Middle frontal gyrus (tissue), 1 donor: ENCODE results near the gene SLC9A3.

Source experiments
- DNase-seq: peaks from one replicate; pipeline ENCODE4 v3.0.0-alpha.2; 2015; ENCODE audit warnings: low spot score; ENCODE audit errors: extremely low spot score

Gene SLC9A3

GRCh38 chr5:555058-555623 lies 30.9 kb upstream of the SLC9A3 start:
- DNase-seq = no peak

- DNase-seq = no peak
Measured at GRCh38 chr5:554284-554988, 30.2 kb upstream of the SLC9A3 start.

DNA sequence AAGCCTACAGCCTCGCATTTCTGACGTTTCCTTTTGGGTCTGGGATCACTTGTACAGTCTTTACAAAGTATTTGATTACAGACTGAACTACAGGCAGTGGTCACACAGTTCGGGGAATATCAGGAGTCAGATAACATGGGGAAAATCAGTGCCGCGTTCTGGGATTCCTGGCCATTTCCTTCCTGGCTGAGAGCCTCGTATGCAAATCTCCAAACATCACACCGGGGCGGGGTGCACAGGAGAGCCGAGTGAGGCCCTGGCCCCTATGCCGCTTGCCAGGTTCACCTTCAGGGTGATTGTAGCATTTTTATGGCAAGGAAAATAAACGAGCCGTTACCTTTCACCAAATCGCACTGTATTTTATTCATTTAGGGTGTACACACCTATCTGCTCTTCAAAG lies 29.6 kb upstream of the SLC9A3 start:
- DNase-seq = no peak

GRCh38 chr5:551406-551805 lies 27.2 kb upstream of the SLC9A3 start:
- no peak for DNase-seq

DNA sequence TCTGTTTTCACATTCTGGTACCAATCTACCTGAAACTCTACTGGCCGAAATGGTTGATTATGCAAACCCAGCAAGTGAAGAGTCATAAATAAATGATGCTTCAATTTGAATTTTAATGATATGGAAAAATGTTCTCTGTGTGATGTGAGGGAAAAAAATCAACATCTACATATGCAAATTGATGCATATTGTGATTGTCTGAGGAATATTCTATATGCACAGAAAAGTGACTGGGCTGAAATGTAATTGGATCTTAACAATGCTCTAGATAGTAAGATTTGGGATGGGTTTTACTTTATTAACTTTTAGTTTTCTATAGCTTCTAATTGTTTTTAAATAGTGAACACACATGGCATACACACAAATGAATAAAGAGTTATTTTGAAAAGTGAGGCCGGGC lies 25.0 kb upstream of the SLC9A3 start:
- DNase-seq = no peak

DNA sequence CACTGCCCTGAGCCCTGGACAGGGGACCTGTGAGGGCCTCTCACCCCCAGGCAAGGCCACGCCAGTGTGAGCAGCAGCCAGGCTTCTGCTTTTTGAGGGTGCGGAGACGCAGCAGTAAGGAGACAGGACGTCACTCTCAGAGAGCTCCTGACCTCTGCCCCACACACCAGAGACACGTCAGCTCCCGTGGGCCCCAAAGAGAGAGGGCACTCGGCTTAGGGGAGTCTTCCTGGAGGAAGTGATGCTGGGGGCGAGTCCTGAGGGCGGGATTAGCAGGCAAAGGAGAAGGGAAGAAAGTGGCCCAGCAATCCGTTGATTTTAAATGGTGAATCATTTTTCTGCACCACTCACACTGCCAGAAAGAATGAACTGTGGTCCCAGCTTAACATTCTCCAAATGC lies 24.0 kb upstream of the SLC9A3 start:
- no peak for DNase-seq

- DNase-seq = no peak
Measured at GRCh38 chr5:547086-547924, 23.1 kb upstream of the SLC9A3 start.

GRCh38 chr5:546376-546908 lies 22.2 kb upstream of the SLC9A3 start:
- DNase-seq = no peak

DNA sequence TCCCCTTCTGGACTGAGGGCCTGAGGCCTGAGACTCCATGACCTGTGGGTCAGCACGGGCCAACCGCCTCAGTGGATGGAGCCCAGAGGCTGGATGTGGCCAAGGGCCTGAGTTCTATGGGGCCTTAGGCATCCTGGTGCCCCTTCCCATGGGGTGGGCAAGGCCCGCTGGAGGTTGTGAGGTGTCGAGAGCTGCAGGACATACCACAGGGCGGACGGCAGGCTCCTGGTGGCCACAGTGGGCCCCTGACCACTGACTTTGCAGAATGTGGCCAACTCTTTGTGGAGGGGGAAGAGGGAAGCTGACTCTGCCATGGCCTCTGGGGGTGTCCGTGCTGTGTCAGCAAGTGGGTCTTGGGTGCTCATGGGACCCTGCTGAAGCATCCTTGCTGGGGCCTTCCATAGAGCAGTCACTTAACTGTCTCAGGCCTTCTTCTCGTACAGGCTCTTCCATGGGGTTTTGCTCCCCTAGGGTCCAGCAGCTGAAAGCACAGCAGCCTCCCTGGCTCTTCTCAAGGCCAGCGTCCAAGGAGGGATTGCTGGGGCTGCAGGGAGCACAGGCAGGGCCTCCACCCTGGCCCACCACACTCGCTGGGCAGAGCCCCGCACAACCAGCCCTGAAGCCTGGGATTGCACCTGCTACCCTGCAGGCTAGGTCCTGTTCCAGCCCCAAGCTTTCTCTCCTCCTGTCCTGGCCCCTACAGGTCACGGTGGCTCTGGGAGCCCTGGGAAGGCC lies 21.6 kb upstream of the SLC9A3 start:
- no peak for DNase-seq

DNA sequence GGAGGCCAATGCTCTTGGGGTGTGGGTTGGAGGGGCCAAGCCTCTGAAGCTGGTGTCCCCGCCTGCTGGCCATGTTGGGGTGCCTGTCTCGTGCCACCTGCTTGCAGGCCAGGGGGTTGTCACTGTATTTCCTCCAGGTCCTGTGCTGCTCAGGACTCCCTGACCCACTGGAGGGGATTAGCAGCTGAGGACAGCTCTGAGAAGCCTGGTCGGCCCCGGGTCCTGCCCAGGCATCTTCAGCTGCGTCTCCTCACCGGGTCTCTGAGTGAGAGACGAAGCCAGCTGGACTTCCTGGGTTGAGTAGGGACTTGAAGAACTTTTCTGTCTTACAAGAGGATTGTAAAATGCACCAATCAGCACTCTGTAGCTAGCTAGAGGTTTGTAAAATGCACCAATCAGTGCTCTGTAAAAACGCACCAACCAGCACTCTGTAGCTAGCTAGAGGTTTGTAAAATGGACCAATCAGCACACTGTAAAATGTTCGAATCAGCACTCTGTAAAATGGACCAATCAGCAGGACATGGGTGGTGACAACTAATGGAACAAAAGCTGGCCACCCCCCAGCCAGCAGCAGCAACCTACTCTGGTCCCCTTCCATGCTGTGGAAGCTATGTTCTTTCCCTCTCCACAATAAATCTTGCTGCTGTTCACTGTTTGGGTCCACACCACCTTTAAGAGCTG lies 20.6 kb upstream of the SLC9A3 start:
- no peak for DNase-seq

GRCh38 chr5:543755-544674 lies 19.8 kb upstream of the SLC9A3 start:
- no peak for DNase-seq

- no peak for DNase-seq
Measured at GRCh38 chr5:543351-543750, 19.1 kb upstream of the SLC9A3 start.

DNA sequence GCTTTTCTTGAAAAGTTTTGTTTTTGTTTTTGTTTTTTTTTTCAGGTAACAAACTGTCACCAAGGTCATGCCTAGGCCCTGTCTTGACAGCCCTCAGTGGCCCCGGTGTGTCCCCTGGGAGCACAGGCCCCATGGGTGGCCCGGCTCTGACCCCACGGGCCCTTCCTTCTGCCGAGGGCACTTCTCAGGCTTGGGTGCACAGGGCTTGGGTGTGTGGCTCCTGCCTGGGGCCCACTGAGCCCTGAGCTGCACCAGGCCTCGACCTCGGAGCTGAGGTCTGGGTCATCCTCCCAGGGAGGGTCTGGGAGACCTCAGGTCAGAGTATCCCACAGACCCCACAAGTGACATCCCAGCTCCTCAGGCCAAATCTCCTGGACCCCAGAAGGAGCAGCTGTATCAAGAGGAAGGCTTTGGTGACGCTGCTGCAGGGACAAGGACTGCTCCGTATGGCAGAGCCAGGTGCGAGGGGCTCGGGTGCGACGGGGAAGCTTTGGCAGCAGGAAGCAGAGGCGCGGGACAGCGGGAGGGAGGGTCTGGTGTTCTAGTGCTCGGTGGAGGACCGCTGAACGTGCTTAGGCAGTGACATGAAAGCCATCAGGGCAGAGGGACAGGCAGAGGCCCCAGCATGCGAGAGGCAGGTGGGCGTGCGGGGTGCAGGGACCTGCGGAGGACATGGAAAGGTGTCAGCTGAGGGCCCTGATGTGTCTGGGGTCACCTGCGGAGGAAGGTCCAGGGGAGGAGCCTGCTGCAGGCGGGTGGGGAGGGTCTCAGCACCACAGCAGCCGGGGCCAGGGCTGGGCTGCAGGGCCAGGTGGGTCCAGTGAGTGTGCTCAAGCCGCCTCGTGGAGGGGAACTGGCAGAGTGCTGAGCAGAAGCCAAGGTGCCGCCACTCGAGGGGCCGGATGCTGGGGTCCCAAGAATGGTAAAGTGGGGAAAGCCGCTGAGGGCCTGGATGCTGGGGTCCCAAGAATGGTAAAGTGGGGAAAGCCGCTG lies 18.4 kb upstream of the SLC9A3 start:
- no peak for DNase-seq

DNA sequence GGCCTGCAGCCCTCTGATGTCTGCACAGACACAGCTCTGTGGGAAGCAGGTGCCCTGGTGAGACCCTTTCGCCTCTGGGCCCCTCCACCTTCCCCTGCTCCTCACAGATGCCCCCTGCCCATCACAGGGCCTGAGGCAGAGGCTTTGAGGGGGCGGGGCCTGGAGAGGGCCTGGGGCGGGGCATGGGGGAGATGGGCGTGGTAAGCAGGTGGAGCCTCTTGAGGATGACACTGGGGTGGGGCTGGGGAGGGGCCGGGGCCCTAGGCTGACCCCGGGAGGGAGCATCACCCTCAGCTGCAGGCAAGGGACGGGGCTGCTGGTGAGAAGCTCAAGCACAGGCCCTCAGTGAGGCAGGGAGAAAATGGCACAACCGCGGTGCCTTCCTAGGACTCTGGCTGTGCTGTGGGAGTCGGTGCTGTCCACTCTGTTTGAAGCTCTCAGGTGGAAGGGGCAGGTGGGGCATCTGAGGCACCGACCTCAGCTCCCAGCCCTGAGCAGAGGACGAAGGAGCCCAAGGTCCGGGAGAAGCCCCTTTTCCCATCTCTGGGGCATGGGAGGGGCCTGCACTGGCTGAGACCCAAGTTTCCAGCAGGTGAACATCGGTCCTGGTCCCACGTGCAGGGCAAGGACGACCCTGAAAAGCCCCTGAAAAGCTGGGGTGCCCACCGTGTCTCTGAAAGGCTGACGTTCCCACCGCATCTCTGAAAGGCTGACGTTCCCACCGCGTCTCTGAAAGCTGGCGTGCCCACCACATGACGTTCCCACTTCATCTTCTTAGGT lies 17.5 kb upstream of the SLC9A3 start:
- no peak for DNase-seq

DNA sequence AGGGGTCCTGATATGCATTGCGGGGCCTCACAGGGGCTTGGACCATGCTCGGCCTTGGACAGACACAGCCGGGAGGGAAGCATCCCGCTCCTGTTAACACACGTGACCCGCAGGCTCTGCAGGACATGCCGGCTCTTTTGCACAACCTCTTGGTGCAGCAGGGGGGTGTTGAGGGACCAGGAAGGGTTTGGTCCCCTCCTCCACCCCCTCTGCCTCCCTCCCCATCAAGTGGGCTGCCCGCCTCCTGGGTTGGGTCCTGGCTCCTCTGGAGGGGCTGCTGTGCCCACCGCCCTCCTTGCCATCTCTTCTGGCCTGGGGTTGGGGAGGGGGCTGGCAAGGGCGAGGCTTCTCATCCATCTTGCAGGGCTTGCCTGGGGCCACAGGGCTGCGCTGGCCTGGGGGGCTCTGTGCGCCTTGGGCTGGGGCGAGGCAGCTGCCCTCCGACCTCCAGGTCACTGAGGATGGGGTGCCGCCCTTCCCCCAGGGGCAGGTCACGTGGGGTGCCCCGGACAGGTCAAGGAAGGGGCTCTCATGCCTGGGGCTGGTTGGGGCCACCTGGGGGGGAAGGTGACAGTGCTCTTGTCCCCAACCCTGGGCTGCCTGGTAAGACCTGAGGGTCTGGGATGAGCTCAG lies 16.8 kb upstream of the SLC9A3 start:
- DNase-seq = no peak

DNA sequence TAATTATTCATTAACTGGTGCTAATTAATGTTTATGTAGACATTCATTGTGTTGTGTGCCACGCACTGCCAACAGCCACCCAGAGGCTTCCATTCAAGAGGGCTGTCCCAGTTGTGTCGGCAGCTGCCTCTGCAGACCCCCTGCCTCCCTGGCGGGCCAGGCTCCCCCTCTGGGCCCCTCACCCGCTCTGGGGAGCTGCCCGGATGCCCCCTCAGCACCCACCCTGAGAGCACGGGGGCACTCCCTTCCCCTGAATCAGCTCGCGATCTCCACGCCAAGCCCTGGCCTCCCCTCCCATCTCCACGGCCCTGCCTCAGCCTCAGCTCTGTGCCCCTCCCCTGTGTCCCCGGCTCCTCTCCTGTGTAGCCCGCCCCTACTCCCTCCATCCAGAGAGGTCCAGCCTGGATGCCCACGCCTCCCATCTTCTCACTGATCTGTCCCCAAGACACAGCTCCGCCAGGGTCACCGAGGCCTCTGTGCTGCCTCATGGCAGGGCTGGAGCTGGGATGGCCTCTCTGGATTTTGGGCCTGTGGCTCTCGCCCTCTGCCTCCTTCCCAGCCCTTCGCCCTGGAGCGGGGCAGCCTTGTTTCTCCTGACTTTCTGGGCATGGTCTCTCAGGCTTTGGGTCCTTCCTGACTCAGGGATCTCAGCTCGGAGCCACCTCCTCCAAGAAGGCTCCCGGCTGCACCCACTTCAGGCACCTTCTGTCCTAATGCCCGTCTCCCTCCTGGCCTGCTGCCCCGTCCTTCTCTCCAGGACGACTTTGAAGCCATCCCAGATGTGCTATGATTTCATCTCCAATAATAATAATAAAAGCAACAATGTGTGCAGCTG lies 16.0 kb upstream of the SLC9A3 start:
- no peak for DNase-seq
